WTC11 (cell line): ENCODE results near the gene TTC7B. TPM values are rescaled to one million over a fixed set of nuclear protein-coding genes. Genes with fewer than 3 reads are reported as not detected.

ENCODE experiments used
- ATAC-seq: fragments of 200-7000 bp; cut with Tn5 transposase; 2 replicates; pipeline ENCODE4 v1.10.0; 2021; ENCODE audit warnings: mild to moderate bottlenecking, moderate library complexity
- CTCF ChIA-PET: fragments of 300-600 bp; sonication (Branson Sonifier 250); formaldehyde crosslinking; loops from one replicate; lab custom pipeline; 2021; ENCODE audit warnings: antibody characterized with exemption; lab: Charles Lee
- POLR2A ChIA-PET: fragments of 350-600 bp; sonication (Branson Sonifier 250); formaldehyde crosslinking; loops from one replicate; lab custom pipeline; 2021; ENCODE audit warnings: antibody characterized with exemption; lab: Charles Lee
- DNase-seq: peaks from one replicate; pipeline ENCODE4 v3.0.0; 2021; ENCODE audit warnings: low spot score
- H3K27ac Mint-ChIP-seq: 2 replicates; pipeline ENCODE4 v1.8.0; 2021; ENCODE audit warnings: mixed read lengths
- H3K27me3 Mint-ChIP-seq: 2 replicates; pipeline ENCODE4 v1.8.0; 2021; ENCODE audit warnings: low read depth, mild to moderate bottlenecking, moderate library complexity, mixed read lengths
- H3K36me3 Mint-ChIP-seq: 2 replicates; pipeline ENCODE4 v1.8.0; 2021; ENCODE audit warnings: mixed read lengths
- H3K4me1 Mint-ChIP-seq: 2 replicates; pipeline ENCODE4 v1.8.0; 2022; ENCODE audit warnings: mixed read lengths
- H3K4me3 Mint-ChIP-seq: 2 replicates; pipeline ENCODE4 v1.8.0; 2021; ENCODE audit warnings: mild to moderate bottlenecking, moderate library complexity, mixed read lengths
- H3K9me3 Mint-ChIP-seq: 2 replicates; pipeline ENCODE4 v1.8.0; 2021; ENCODE audit warnings: mixed read lengths
- ATF6 ChIP-seq: sonication (generic); formaldehyde crosslinking; IDR thresholded peaks from 2 replicates; pipeline ENCODE4 v1.8.1; 2023; ENCODE audit warnings: mild to moderate bottlenecking, missing genetic modification reagents
- CDX4 ChIP-seq: fragments of 250-450 bp; sonication (Bioruptor Pico); IDR thresholded peaks from 2 replicates; pipeline ENCODE4 v1.9.0; 2021; ENCODE audit warnings: moderate library complexity, mild to moderate bottlenecking, inconsistent platforms, borderline replicate concordance
- CREM ChIP-seq: sonication (generic); formaldehyde crosslinking; IDR thresholded peaks from 2 replicates; pipeline ENCODE4 v1.8.1; 2022; ENCODE audit warnings: mild to moderate bottlenecking, missing genetic modification reagents, moderate library complexity
- E2F1 ChIP-seq: sonication (generic); formaldehyde crosslinking; IDR thresholded peaks from 2 replicates; pipeline ENCODE4 v1.8.0; 2022; ENCODE audit warnings: mild to moderate bottlenecking, missing genetic modification reagents
- GRHL2 ChIP-seq: fragments of 250-450 bp; sonication (Bioruptor Pico); IDR thresholded peaks from 2 replicates; pipeline ENCODE4 v1.8.0; 2022; ENCODE audit warnings: mild to moderate bottlenecking, moderate library complexity; ENCODE audit not compliant: insufficient replicate concordance, severe bottlenecking
- GTF2I ChIP-seq: fragments of 250-450 bp; sonication (Bioruptor Pico); conservative IDR thresholded peaks from 2 replicates; pipeline ENCODE4 v1.4.0; 2021; ENCODE audit warnings: mild to moderate bottlenecking
- IRF2 ChIP-seq: sonication (generic); formaldehyde crosslinking; IDR thresholded peaks from 2 replicates; pipeline ENCODE4 v1.8.0; 2022; ENCODE audit warnings: low read depth, missing genetic modification reagents, borderline replicate concordance
- JAZF1 ChIP-seq: fragments of 250-450 bp; sonication (Bioruptor Pico); IDR thresholded peaks from 2 replicates; pipeline ENCODE4 v1.9.0; 2021; ENCODE audit warnings: moderate library complexity, mild to moderate bottlenecking, inconsistent platforms
- JUN ChIP-seq: sonication (generic); formaldehyde crosslinking; IDR thresholded peaks from 2 replicates; pipeline ENCODE4 v1.8.0; 2023; ENCODE audit warnings: mild to moderate bottlenecking, missing genetic modification reagents
- OVOL2 ChIP-seq: fragments of 250-450 bp; sonication (Bioruptor Pico); IDR thresholded peaks from 2 replicates; pipeline ENCODE4 v1.9.0; 2021; ENCODE audit warnings: mild to moderate bottlenecking, borderline replicate concordance
- PRRX2 ChIP-seq: fragments of 250-450 bp; sonication (Bioruptor Pico); IDR thresholded peaks from 2 replicates; pipeline ENCODE4 v1.8.0; 2021; ENCODE audit warnings: mild to moderate bottlenecking
- SMAD4 ChIP-seq: sonication (generic); formaldehyde crosslinking; IDR thresholded peaks from 2 replicates; pipeline ENCODE4 v1.8.0; 2022; ENCODE audit warnings: mild to moderate bottlenecking, missing genetic modification reagents
- SOX15 ChIP-seq: fragments of 250-450 bp; sonication (Bioruptor Pico); IDR thresholded peaks from 2 replicates; pipeline ENCODE4 v1.9.0; 2021; ENCODE audit warnings: mild to moderate bottlenecking
- ZBTB21 ChIP-seq: sonication (generic); formaldehyde crosslinking; IDR thresholded peaks from 2 replicates; pipeline ENCODE4 v1.8.1; 2023; ENCODE audit warnings: mild to moderate bottlenecking, missing genetic modification reagents, borderline replicate concordance
- ZNF317 ChIP-seq: sonication (generic); formaldehyde crosslinking; IDR thresholded peaks from 2 replicates; pipeline ENCODE4 v1.8.1; 2023; ENCODE audit warnings: low read depth, mild to moderate bottlenecking, moderate library complexity, missing genetic modification reagents, borderline replicate concordance
- ZNF423 ChIP-seq: fragments of 250-450 bp; sonication (Bioruptor Pico); IDR thresholded peaks from 2 replicates; pipeline ENCODE4 v2.1.2; 2022; ENCODE audit warnings: mild to moderate bottlenecking, moderate library complexity
- ZNF425 ChIP-seq: fragments of 250-450 bp; sonication (Bioruptor Pico); conservative IDR thresholded peaks from 2 replicates; pipeline ENCODE4 v1.9.0; 2021; ENCODE audit warnings: mild to moderate bottlenecking
- total RNA-seq: library from RNA; stranded (reverse); gene quantifications from 3 replicates; pipeline ENCODE4 v1.2.3, GENCODE V29; 2021
- TF ChIP-seq, protein P1 (sequence below): fragments of 250-450 bp; sonication (Bioruptor Pico); IDR thresholded peaks from 2 replicates; pipeline ENCODE4 v2.1.2; 2022; ENCODE audit warnings: mild to moderate bottlenecking, moderate library complexity
- TF ChIP-seq, protein P2 (sequence below): fragments of 200-600 bp; IDR thresholded peaks from 2 replicates; pipeline ENCODE4 v1.8.0; 2022; ENCODE audit warnings: antibody characterized with exemption
- TF ChIP-seq, protein P3 (sequence below): sonication (generic); formaldehyde crosslinking; IDR thresholded peaks from 2 replicates; pipeline ENCODE4 v1.8.0; 2022; ENCODE audit warnings: mild to moderate bottlenecking, missing genetic modification reagents

Gene TTC7B
- total RNA-seq, 1 experiment from 2014 or later, result 27.6 TPM

DNA sequence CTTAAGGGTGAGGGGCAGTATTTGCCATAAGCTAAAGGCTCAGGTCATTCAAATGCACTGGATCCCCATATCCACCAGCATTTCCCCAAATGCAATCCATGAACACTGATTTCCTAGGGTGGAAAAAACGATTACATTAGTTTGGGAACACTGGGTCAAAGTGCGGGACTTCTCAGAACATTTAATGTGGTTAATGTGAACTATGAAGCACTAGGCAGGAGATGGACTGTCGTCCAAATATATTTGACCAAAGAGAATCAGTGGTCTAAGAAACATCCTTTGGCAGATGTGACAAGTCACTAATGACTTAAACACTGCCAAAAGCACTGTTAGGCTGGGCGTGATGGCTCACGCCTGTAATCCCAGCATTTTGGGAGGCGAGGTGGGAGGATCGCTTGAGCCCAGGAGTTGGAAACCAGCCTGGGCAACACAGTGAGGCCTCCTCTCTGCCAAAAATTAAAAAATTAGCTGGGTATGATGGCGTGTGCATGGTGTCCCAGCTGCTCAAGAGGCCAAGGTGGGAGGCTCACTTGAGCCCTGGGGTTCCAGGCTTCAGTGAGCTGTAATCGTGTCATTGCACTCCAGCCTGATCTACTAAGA lies 214.0 kb downstream of the TTC7B start:
- ATAC-seq (no peak), DNase-seq (no peak)
- Mint-ChIP-seq H3K27me3 (no peaks in the 10 kb centered on the region), H3K9me3 (no peaks in the 10 kb centered on the region), H3K4me1 (peaks cover 64% of the 10 kb centered on the region), H3K27ac (no peak overlapping the region), H3K36me3 (no peaks in the 10 kb centered on the region), H3K4me3 (no peak overlapping the region)
- TF ChIP-seq OVOL2 (CRISPR knock-in tag) (no peak), CREM (CRISPR knock-in tag) (no peak), CDX4 (CRISPR knock-in tag) (no peak), ZNF425 (CRISPR knock-in tag) (no peak), ZNF317 (CRISPR knock-in tag) (no peak), GRHL2 (no peak), GTF2I (no peak), E2F1 (CRISPR knock-in tag) (no peak)
- POLR2A ChIA-PET, result no interaction called here
- CTCF ChIA-PET, result interaction anchor here (0.6 to 1.0 kb wide), 2 partner anchors 78 to 94 kb away, joined by 3 to 4 read pairs; no protein-coding TSS in a partner anchor

DNA sequence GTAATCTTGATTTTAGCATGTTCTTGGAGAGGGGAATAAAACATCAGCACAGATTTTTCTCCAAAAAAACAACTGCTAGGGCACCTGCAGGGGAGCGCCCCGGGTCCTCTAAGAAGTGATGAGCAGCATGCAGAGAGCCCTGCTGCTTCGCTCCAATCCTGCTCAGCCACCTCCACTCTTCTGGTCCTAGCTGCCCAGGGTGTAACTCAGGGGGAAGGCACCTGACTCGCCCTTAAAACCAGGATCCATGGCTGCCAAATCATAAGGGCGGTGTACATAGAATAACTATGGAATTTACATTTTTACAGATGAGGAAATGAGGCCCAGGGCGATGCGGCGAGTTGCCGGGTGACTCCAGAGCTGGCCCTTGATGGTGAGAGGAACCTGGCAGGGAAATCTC lies 214.7 kb downstream of the TTC7B start:
- no peak for DNase-seq
- peak; percentile 54 for TF ChIP-seq ZNF423 (CRISPR knock-in tag)
- TF ChIP-seq, protein P1, sequence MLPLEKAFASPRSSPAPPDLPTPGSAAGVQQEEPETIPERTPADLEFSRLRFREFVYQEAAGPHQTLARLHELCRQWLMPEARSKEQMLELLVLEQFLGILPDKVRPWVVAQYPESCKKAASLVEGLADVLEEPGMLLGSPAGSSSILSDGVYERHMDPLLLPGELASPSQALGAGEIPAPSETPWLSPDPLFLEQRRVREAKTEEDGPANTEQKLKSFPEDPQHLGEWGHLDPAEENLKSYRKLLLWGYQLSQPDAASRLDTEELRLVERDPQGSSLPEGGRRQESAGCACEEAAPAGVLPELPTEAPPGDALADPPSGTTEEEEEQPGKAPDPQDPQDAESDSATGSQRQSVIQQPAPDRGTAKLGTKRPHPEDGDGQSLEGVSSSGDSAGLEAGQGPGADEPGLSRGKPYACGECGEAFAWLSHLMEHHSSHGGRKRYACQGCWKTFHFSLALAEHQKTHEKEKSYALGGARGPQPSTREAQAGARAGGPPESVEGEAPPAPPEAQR, result no peak
- Mint-ChIP-seq H3K4me1 (peaks cover 62% of the 10 kb centered on the region), H3K27me3 (no peaks in the 10 kb centered on the region), H3K36me3 (no peaks in the 10 kb centered on the region), H3K4me3 (no peak overlapping the region), H3K27ac (peak overlapping the region; percentile 30; the same call in 1 of the 2 replicates), H3K9me3 (no peaks in the 10 kb centered on the region)
- ChIA-PET CTCF (no interaction called here), POLR2A (no interaction called here)
- no peak for ATAC-seq

GRCh38 chr14:90600619-90601018 lies 215.6 kb downstream of the TTC7B start:
- ATAC-seq (peak; percentile 26; the same call in 1 of the 2 replicates), DNase-seq (no peak)
- H3K4me3 Mint-ChIP-seq, result no peak overlapping the region
- H3K4me1 Mint-ChIP-seq, result peaks cover 53% of the 10 kb centered on the region
- H3K27ac Mint-ChIP-seq, result no peak overlapping the region
- no peaks in the 10 kb centered on the region for H3K27me3 Mint-ChIP-seq
- POLR2A ChIA-PET, result no interaction called here
- no peaks in the 10 kb centered on the region for H3K9me3 Mint-ChIP-seq
- H3K36me3 Mint-ChIP-seq, result no peaks in the 10 kb centered on the region
- TF ChIP-seq PRRX2 (CRISPR knock-in tag), result no peak
- no peak for TF ChIP-seq JAZF1 (CRISPR knock-in tag)
- no peak for TF ChIP-seq SOX15 (CRISPR knock-in tag)
- TF ChIP-seq IRF2 (CRISPR knock-in tag), result no peak
- no peak for TF ChIP-seq ZBTB21
- TF ChIP-seq, protein P2, sequence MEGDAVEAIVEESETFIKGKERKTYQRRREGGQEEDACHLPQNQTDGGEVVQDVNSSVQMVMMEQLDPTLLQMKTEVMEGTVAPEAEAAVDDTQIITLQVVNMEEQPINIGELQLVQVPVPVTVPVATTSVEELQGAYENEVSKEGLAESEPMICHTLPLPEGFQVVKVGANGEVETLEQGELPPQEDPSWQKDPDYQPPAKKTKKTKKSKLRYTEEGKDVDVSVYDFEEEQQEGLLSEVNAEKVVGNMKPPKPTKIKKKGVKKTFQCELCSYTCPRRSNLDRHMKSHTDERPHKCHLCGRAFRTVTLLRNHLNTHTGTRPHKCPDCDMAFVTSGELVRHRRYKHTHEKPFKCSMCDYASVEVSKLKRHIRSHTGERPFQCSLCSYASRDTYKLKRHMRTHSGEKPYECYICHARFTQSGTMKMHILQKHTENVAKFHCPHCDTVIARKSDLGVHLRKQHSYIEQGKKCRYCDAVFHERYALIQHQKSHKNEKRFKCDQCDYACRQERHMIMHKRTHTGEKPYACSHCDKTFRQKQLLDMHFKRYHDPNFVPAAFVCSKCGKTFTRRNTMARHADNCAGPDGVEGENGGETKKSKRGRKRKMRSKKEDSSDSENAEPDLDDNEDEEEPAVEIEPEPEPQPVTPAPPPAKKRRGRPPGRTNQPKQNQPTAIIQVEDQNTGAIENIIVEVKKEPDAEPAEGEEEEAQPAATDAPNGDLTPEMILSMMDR, result no peak
- TF ChIP-seq, protein P3, sequence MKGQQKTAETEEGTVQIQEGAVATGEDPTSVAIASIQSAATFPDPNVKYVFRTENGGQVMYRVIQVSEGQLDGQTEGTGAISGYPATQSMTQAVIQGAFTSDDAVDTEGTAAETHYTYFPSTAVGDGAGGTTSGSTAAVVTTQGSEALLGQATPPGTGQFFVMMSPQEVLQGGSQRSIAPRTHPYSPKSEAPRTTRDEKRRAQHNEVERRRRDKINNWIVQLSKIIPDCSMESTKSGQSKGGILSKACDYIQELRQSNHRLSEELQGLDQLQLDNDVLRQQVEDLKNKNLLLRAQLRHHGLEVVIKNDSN, result no peak
- no peak for TF ChIP-seq SMAD4 (CRISPR knock-in tag)
- TF ChIP-seq JUN (CRISPR knock-in tag), result no peak
- no peak for TF ChIP-seq ATF6 (CRISPR knock-in tag)
- TF ChIP-seq, protein P1, result no peak
- CTCF ChIA-PET, result interaction anchor here (1.1 to 1.4 kb wide), 3 partner anchors 10 to 96 kb away, joined by 5 to 6 read pairs (median 5); no protein-coding TSS in a partner anchor
